ENCODE results near the gene GPRC5C. TPM values are rescaled to one million over a fixed set of nuclear protein-coding genes. Genes with fewer than 3 reads are reported as not detected.
A peak's percentile ranks its signal among the peaks of the same experiment; 100 is the strongest.

The GPRC5C gene
- total RNA-seq, 4 donors from 2014 or later = 12.6 to 23.6 (median 14.5) TPM

DNA sequence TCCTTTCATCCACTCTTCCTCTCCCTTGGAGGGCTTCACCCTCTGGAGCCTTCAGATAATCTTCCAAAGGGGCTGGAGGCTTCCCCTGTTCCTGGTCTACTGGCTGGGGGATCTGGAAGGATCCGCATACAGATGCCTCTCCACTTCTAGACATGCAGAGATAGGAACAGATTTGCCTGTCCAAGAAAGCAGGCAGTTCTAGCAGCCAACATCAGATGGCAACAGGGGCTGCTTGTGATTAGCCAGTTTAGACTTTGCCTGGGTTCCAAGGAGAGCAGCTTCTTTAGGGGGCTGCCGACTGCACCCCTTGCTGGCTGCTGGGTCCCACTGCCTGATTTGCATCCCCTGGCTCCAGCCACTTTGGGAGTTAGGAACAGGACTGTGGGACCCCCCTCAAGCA is 28.4 kb downstream of the GPRC5C start:
- intact Hi-C loops (cut with DNase I) = no loop called here
- H3K4me3 ChIP-seq = no peak overlapping the region
- TF ChIP-seq POLR2A (IDR thresholded peaks at IDR 0.05; ENCODE audit: low read depth) (no peak), POLR2AphosphoS5 (IDR thresholded peaks at IDR 0.05) (no peak), EP300 (IDR thresholded peaks at IDR 0.05) (no peak)
- DNase-seq (ENCODE audit: extremely low spot score) = no peak
- 80% methylated on average over 2 of the region's 2 CpGs for WGBS
- no peak overlapping the region for H3K27ac ChIP-seq (replicated peaks in 1 of 4)
- peaks cover 6 to 12% (median 8%) of the 10 kb centered on the region in 4 donors for H3K4me1 ChIP-seq
- H3K27me3 ChIP-seq = peaks cover 0 to 18% (median 0%) of the 10 kb centered on the region in 4 donors
- H3K9me3 ChIP-seq = no peaks in the 10 kb centered on the region
- H3K36me3 ChIP-seq = no peaks in the 10 kb centered on the region

DNA sequence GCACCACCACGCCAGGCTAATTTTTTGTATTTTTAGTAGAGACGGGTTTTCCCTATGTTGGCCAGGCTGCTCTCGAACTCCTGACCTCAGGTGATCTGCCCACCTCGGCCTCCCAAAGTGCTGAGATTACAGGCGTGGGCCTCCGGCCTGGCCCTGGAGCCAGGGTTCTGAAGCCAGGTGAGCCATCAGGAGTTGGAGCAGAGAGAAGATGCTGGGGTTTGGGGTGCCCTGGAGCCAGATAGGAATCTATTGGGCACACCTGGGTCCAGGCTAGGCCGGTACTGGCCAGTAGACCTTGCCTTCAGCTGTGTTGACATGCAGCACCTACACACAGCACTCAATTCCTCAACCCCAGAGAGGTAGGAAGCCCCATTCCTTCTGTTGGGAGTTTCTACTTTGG is 29.1 kb downstream of the GPRC5C start:
- peaks cover 3 to 9% (median 8%) of the 10 kb centered on the region in 4 donors for H3K4me1 ChIP-seq
- no peak overlapping the region for H3K4me3 ChIP-seq
- no peak overlapping the region for H3K27ac ChIP-seq (replicated peaks in 1 of 4)
- DNase-seq (ENCODE audit: extremely low spot score) = no peak
- WGBS = 98% methylated on average over 7 of the region's 7 CpGs
- H3K9me3 ChIP-seq = no peaks in the 10 kb centered on the region
- peaks cover 0 to 25% (median 1%) of the 10 kb centered on the region in 4 donors for H3K27me3 ChIP-seq
- no peak for TF ChIP-seq CTCF (IDR thresholded peaks at IDR 0.05)
- TF ChIP-seq POLR2AphosphoS5 (IDR thresholded peaks at IDR 0.05) = no peak
- no peak for TF ChIP-seq EP300 (IDR thresholded peaks at IDR 0.05)
- TF ChIP-seq POLR2A (IDR thresholded peaks at IDR 0.05; ENCODE audit: low read depth) = no peak
- H3K36me3 ChIP-seq = no peaks in the 10 kb centered on the region
- intact Hi-C loops (cut with DNase I) = no loop called here

- Histone ChIP-seq H3K4me3 (no peak overlapping the region), H3K27ac (replicated peaks in 1 of 4) (no peak overlapping the region), H3K36me3 (no peaks in the 10 kb centered on the region), H3K4me1 (peaks cover 6 to 15% (median 14%) of the 10 kb centered on the region in 4 donors), H3K9me3 (no peaks in the 10 kb centered on the region), H3K27me3 (peaks cover 0 to 31% (median 7%) of the 10 kb centered on the region in 4 donors)
- 77% methylated on average over 10 of the region's 10 CpGs for WGBS
- no peak for DNase-seq (ENCODE audit: extremely low spot score)
- intact Hi-C loops (cut with DNase I) = no loop called here
- TF ChIP-seq EP300 (IDR thresholded peaks at IDR 0.05) = no peak
- TF ChIP-seq CTCF (IDR thresholded peaks at IDR 0.05) = no peak
Observed at GRCh38 chr17:74461611-74462010, 29.7 kb downstream of the GPRC5C start.

DNA sequence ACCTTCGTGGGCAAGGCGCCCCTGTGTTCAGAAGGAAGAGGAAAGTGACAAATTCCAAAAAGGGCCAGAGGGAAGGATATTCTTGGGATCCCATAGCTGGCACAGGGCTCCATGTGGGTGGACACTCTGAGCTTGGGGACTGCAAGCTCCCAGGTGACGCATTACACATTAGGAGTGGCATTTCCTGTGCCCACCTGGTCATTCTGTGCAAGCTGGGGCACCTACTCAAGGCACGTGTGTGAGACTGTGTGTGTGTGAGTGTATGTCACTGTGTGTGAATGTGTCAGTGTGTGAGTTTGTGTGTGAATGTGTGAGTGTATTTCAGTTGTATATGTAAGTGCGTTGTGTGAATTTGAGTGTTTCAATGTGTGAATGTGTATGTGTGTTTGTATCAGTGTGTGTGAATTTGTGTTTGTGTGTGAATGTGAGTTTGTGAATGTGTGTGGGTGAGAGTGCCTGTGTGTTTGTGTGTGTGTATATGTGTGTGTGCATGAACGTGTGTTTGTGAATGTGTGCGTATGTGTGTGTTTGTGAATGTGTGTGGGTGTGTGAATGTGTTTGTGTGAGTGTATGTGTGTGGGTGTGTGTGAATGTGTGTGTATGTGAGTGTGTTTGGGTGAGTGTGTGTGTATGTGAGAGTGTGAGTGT is 33.0 kb downstream of the GPRC5C start:
- TF ChIP-seq EP300 (IDR thresholded peaks at IDR 0.05) (no peak), CTCF (IDR thresholded peaks at IDR 0.05) (no peak), POLR2A (IDR thresholded peaks at IDR 0.05; ENCODE audit: low read depth) (no peak), POLR2AphosphoS5 (IDR thresholded peaks at IDR 0.05) (no peak)

DNA sequence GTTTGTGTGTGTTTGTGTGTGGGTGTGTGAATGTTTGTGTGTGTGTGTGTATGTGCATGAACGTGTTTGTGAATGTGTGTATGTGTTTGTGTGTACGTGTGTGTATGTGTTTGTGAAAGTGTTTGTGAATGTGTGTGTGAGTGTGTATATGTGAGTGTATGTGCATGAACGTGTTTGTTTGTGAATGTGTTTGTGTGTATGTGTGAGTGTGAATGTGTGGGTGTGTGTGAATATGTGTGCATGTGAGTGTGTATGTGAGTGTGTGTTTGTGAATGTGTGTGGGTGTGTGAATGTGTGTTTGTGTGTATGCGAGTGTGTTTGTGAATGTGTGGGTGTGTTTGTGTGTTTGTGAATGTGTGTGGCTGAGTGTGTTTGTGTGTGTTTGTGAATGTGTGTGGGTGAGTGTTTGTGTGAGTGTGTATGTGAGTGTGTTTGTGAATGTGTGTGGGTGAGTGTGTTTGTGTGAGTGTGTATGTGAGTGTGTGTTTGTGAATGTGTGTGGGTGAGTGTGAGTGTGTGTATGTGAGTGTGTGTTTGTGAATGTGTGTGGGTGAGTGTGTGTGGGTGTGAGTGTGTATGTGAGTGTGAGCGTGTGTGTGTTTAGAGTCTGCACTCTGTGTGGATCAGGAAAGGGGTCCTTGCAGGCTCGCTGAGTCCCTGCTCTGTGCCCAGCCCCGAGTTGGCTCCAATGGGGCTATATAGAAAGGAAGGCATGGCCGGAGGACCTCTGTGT is 33.7 kb downstream of the GPRC5C start:
- peaks cover 0 to 49% (median 12%) of the 10 kb centered on the region in 4 donors for H3K27me3 ChIP-seq
- intact Hi-C loops (cut with DNase I) = no loop called here
- H3K27ac ChIP-seq (replicated peaks in 1 of 4) = peak overlapping the region in 1 of 4 donors; percentile 44

More for the DNA sequence above, 33.0 kb downstream of the GPRC5C start:
- DNase-seq (ENCODE audit: extremely low spot score) = no peak
- Histone ChIP-seq H3K27me3 (peaks cover 0 to 47% (median 12%) of the 10 kb centered on the region in 4 donors), H3K27ac (replicated peaks in 1 of 4) (no peak overlapping the region), H3K4me1 (peaks cover 5 to 11% (median 9%) of the 10 kb centered on the region in 4 donors), H3K4me3 (no peak overlapping the region), H3K9me3 (no peaks in the 10 kb centered on the region), H3K36me3 (no peaks in the 10 kb centered on the region)
- WGBS = 91% methylated on average over 7 of the region's 7 CpGs
- intact Hi-C loops (cut with DNase I) = no loop called here

More for the DNA sequence above, 33.7 kb downstream of the GPRC5C start:
- TF ChIP-seq CTCF (IDR thresholded peaks at IDR 0.05) (no peak), POLR2A (IDR thresholded peaks at IDR 0.05; ENCODE audit: low read depth) (no peak), EP300 (IDR thresholded peaks at IDR 0.05) (no peak), POLR2AphosphoS5 (IDR thresholded peaks at IDR 0.05) (no peak)
- WGBS = 77% methylated on average over 8 of the region's 8 CpGs
- Histone ChIP-seq H3K4me3 (peak overlapping the region in 1 of 4 donors; percentile 33), H3K4me1 (peaks cover 5 to 11% (median 9%) of the 10 kb centered on the region in 4 donors), H3K36me3 (no peaks in the 10 kb centered on the region), H3K9me3 (no peaks in the 10 kb centered on the region)
- no peak for DNase-seq (ENCODE audit: extremely low spot score)

Measured in esophagus muscularis mucosa (tissue), 4 donors.